ENCODE results near the gene ORM2.
"Not testable (repeated sequence)": the region's sequence is repeated elsewhere in the genome, so short reads cannot be mapped to it uniquely, and the experiment has no call there.

DNA sequence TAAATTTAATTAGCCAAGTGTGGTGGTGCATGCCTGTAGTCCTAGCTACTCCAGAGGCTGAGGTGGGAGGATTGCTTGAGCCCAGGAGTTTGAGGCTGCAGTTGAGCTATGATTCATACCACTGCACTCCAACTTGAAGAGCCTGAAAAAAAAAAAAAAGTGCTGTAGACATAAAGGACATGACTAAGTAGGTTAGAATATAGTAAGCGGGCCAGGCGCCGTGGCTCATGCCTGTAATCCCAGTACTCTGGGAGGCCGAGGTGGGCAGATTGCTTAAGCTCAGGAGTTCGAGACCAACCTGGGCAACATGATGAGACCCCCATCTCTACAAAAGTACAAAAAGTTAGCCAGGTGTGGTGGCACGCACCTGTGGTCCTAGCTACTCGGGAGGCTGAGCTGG, 9.0 kb upstream of the ORM2 start:
- TF ChIP-seq, protein P1, sequence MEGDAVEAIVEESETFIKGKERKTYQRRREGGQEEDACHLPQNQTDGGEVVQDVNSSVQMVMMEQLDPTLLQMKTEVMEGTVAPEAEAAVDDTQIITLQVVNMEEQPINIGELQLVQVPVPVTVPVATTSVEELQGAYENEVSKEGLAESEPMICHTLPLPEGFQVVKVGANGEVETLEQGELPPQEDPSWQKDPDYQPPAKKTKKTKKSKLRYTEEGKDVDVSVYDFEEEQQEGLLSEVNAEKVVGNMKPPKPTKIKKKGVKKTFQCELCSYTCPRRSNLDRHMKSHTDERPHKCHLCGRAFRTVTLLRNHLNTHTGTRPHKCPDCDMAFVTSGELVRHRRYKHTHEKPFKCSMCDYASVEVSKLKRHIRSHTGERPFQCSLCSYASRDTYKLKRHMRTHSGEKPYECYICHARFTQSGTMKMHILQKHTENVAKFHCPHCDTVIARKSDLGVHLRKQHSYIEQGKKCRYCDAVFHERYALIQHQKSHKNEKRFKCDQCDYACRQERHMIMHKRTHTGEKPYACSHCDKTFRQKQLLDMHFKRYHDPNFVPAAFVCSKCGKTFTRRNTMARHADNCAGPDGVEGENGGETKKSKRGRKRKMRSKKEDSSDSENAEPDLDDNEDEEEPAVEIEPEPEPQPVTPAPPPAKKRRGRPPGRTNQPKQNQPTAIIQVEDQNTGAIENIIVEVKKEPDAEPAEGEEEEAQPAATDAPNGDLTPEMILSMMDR (conservative IDR thresholded peaks at IDR 0.05 in 1 of 2, IDR thresholded peaks at IDR 0.05 in 1 of 2; ENCODE audit: extremely low read depth in 1 of 2, insufficient read depth in 1 of 2, low read depth in 1 of 2, low read length in 2 of 2) = not testable (repeated sequence)
- not testable (repeated sequence) for TF ChIP-seq EZH2 (IDR thresholded peaks at IDR 0.05; ENCODE audit: borderline replicate concordance, low read length)

Measured in mammary epithelial cell (primary cell).